Measurements from ENCODE around the gene EN2.
A peak's percentile ranks its signal among the peaks of the same experiment; 100 is the strongest.

Gene EN2

GRCh38 chr7:155447603-155448002 is 10.3 kb upstream of the EN2 start:
- Mint-ChIP-seq H3K9me3 (peaks cover 11% of the 10 kb centered on the region), H3K27ac (no peak overlapping the region), H3K36me3 (ENCODE audit: low read depth) (no peaks in the 10 kb centered on the region), H3K4me1 (peaks cover 18% of the 10 kb centered on the region), H3K27me3 (ENCODE audit: low read depth) (peaks cover 99% of the 10 kb centered on the region), H3K4me3 (peak overlapping the region in 1 of 3 experiments; percentile 4)
- TF ChIP-seq CTCF (IDR thresholded peaks at IDR 0.05; ENCODE audit: unreplicated experiment in 3 of 3), result no peak

- H3K27me3 Mint-ChIP-seq (ENCODE audit: low read depth), result peaks cover 100% of the 10 kb centered on the region
- no peak overlapping the region for H3K27ac Mint-ChIP-seq
- no peaks in the 10 kb centered on the region for H3K36me3 Mint-ChIP-seq (ENCODE audit: low read depth)
- TF ChIP-seq CTCF (IDR thresholded peaks at IDR 0.05; ENCODE audit: unreplicated experiment in 3 of 3), result no peak
- H3K4me1 Mint-ChIP-seq, result peaks cover 18% of the 10 kb centered on the region
- H3K4me3 Mint-ChIP-seq, result peak overlapping the region in 2 of 3 experiments; percentile 32 to 40
- peaks cover 9% of the 10 kb centered on the region for H3K9me3 Mint-ChIP-seq
Measured at GRCh38 chr7:155448632-155449007, 9.3 kb upstream of the EN2 start.

- no peak for TF ChIP-seq CTCF (IDR thresholded peaks at IDR 0.05; ENCODE audit: unreplicated experiment in 3 of 3)
- H3K4me3 Mint-ChIP-seq, result peak overlapping the region in 2 of 3 experiments; percentile 32 to 40
Measured at GRCh38 chr7:155449008-155449868, 8.7 kb upstream of the EN2 start.

GRCh38 chr7:155449869-155450557 is 7.9 kb upstream of the EN2 start:
- Mint-ChIP-seq H3K4me1 (peaks cover 23% of the 10 kb centered on the region), H3K36me3 (ENCODE audit: low read depth) (no peaks in the 10 kb centered on the region), H3K4me3 (no peak overlapping the region), H3K9me3 (peaks cover 5% of the 10 kb centered on the region), H3K27me3 (ENCODE audit: low read depth) (peaks cover 100% of the 10 kb centered on the region), H3K27ac (no peak overlapping the region)
- no peak for TF ChIP-seq CTCF (IDR thresholded peaks at IDR 0.05; ENCODE audit: unreplicated experiment in 3 of 3)

More at GRCh38 chr7:155449008-155449868, 8.7 kb upstream of the EN2 start:
- Mint-ChIP-seq H3K36me3 (ENCODE audit: low read depth) (no peaks in the 10 kb centered on the region), H3K4me1 (peaks cover 19% of the 10 kb centered on the region), H3K9me3 (peaks cover 9% of the 10 kb centered on the region), H3K27me3 (ENCODE audit: low read depth) (peaks cover 100% of the 10 kb centered on the region), H3K27ac (no peak overlapping the region)

- TF ChIP-seq CTCF (IDR thresholded peaks at IDR 0.05; ENCODE audit: unreplicated experiment in 3 of 3), result no peak
- peaks cover 23% of the 10 kb centered on the region for H3K4me1 Mint-ChIP-seq
- no peak overlapping the region for H3K4me3 Mint-ChIP-seq
- H3K27me3 Mint-ChIP-seq (ENCODE audit: low read depth), result peaks cover 100% of the 10 kb centered on the region
- H3K36me3 Mint-ChIP-seq (ENCODE audit: low read depth), result no peaks in the 10 kb centered on the region
- peaks cover 5% of the 10 kb centered on the region for H3K9me3 Mint-ChIP-seq
- no peak overlapping the region for H3K27ac Mint-ChIP-seq
Measured at GRCh38 chr7:155450558-155450969, 7.4 kb upstream of the EN2 start.
